GM12891 (cell line): ENCODE data around the gene UNC79.

ENCODE experiments used
- POLR2A ChIP-seq: IDR thresholded peaks from 2 replicates; pipeline ENCODE4 v1.6.1; 2011; ENCODE audit warnings: low read depth, low read length, control low read depth
- POLR2AphosphoS5 ChIP-seq: IDR thresholded peaks from 2 replicates; pipeline ENCODE4 v1.6.1; 2011; ENCODE audit warnings: low read depth, low read length, control low read depth

DNA sequence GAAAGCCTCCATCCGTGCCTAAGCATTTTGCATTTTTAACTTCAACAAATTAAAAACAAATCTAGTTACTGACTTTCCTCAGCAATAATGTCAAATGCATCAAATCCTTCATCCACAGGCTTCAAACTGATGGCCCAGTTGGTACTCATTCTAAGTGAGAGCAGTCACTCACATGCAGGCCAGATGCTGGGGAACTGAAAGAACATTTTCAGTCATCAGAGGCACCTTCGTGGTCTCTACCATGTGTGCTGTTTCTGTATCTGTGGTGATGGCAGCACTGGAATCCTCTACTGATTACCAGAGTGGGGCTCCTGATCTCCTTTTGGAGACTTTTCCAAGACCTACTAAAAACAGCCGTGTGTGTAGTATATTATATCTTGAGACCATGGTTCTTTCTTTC lies 212.4 kb downstream of the UNC79 start:
- TF ChIP-seq POLR2A (no peak), POLR2AphosphoS5 (no peak)
